ENCODE measurements around the gene LRRN2.

LRRN2 gene

DNA sequence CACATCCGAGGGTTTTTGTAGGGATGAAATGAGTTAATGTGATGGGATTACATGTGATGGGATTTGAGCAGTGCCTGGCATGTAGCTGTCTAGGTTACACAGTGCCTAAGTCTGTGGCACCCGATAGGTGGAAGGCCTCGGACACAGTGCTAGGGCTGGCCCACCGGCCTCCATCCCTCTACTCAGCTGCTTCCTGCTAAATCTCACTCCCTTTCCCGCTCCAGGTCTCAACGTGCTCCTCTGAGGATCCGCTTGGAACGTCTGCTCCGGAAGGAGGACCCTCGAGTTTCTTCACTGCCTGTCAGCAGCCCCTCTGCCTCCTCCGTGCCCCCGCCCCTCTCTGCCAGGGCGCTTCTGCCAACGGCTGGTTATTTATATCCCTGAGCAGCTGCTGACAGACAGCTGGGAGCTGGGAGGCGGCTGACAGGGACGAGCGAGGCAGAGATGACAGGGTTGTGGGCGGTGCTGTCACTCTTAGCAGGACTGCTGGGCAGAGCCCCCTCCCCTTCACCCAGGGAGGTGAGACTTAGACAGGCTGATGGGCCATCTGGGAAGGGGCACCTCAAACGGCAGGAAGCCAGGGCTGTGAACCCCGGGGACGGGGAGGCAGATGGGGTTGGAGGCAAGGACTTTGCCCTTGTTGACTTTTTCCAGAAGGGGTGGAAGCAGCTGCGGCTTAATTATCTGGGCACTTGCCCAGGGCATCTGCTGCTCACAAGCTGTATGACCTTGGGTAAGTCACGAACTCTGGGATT lies 26.6 kb upstream of the LRRN2 start:
- Histone ChIP-seq H3K9me3 (ENCODE audit: control insufficient read depth, insufficient read depth, low read length) (no peaks in the 10 kb centered on the region), H3K27me3 (ENCODE audit: control insufficient read depth, insufficient read depth, low read length) (peaks cover 79% of the 10 kb centered on the region), H3K4me1 (ENCODE audit: control insufficient read depth, insufficient read depth, low read length) (peaks cover 76% of the 10 kb centered on the region), H3K36me3 (ENCODE audit: control insufficient read depth, insufficient read depth, low read length) (no peaks in the 10 kb centered on the region), H3K9ac (ENCODE audit: low read depth, low read length) (no peak overlapping the region), H3K4me3 (ENCODE audit: low read depth, low read length) (no peak overlapping the region), H3K27ac (ENCODE audit: low read depth, low read length) (peak overlapping the region; percentile 1)

DNA sequence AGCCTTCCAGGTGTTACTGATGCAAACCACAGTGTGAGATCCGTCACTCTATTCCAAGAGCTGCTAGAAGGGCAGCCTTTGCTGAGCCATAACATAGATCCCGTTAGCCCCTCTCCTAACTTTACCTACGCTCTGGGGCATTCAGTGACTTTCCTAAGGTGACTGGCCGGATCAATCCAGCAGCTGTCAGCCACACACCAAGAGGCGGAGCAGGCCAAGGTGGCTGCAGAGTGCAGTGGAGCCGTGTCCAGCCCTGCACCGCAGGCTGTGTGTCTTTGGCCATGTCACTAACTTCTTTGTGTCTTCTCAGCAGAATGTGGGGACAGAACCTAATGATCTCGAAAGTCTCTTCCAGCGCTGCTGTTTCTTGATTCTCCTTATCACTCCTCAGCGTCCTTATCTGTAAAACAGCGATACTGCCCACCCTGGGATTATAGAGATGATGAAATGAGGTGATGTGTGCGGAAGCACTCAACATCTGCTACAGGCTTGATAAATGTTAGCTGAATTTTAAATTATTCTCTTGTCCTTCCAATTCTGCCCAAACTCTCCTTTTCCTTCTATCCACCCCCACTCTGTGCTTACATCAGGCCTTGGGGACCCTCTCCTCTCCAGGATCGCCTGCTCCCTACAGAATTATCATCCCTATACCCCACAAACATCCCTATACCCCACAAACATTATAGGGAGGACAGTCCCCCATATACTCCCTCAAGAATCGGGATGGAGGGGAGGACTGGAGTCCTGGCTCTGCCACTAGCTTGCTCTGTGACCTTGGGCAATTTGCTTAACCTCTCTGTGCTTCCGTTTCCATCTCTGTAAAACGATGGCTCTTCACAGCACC lies 25.8 kb upstream of the LRRN2 start:
- H3K4me3 ChIP-seq (ENCODE audit: low read depth, low read length): peak overlapping the region; percentile 33; the same call in 1 of the 2 replicates
- no peaks in the 10 kb centered on the region for H3K36me3 ChIP-seq (ENCODE audit: control insufficient read depth, insufficient read depth, low read length)
- peaks cover 77% of the 10 kb centered on the region for H3K27me3 ChIP-seq (ENCODE audit: control insufficient read depth, insufficient read depth, low read length)
- H3K27ac ChIP-seq (ENCODE audit: low read depth, low read length): peak overlapping the region; percentile 96
- H3K9ac ChIP-seq (ENCODE audit: low read depth, low read length): no peak overlapping the region
- peaks cover 84% of the 10 kb centered on the region for H3K4me1 ChIP-seq (ENCODE audit: control insufficient read depth, insufficient read depth, low read length)
- H3K9me3 ChIP-seq (ENCODE audit: control insufficient read depth, insufficient read depth, low read length): no peaks in the 10 kb centered on the region

DNA sequence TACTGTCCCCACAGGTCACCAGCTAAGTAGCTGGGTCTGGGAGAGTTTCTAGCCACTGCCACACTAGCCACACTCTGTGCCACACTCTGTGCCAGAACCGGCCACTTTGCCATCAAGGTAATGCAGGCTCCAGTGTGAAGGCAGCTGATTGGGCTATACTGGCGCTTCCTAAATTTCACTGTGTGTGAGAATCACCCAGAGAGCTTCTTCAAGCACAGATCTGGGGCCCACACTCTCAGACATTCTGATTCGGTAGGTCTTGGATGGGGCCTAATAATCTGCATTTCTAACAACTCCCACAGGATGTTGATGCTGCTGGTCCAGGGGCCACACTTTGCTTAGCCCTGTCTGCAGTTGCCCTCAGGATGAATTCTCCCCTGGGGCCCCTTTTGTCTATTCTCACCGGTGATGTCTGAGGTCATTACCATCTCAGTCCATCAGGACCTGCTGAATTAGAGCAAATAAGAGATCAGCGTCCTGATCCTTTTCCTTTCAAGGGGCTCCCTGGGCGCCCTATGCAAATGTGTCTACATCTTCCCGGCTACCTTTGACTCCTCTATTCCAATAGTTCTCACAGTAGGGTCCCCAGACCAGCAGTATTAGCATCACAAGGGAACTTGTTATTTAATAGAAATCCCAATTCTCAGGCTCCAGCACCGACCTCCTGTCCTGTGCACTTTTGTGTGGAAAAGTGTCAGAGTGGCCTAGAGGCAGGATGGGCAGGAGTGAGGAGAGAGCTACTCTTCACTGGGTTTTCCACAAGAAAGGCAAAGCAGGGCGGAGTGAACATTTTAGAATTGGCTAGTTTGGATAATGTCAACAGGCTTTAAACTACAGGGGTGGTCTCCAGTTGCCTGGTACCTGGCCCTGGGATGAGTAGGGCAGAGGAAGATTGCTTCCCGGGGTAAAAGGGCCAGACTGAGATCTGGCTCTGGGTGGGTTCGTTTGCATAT lies 24.7 kb upstream of the LRRN2 start:
- no peak overlapping the region for H3K9ac ChIP-seq (ENCODE audit: low read depth, low read length)
- no peaks in the 10 kb centered on the region for H3K9me3 ChIP-seq (ENCODE audit: control insufficient read depth, insufficient read depth, low read length)
- H3K4me1 ChIP-seq (ENCODE audit: control insufficient read depth, insufficient read depth, low read length): peaks cover 79% of the 10 kb centered on the region
- H3K36me3 ChIP-seq (ENCODE audit: control insufficient read depth, insufficient read depth, low read length): no peaks in the 10 kb centered on the region
- H3K27me3 ChIP-seq (ENCODE audit: control insufficient read depth, insufficient read depth, low read length): peaks cover 79% of the 10 kb centered on the region
- H3K27ac ChIP-seq (ENCODE audit: low read depth, low read length): peak overlapping the region; percentile 96
- H3K4me3 ChIP-seq (ENCODE audit: low read depth, low read length): peak overlapping the region; percentile 33; the same call in 1 of the 2 replicates

DNA sequence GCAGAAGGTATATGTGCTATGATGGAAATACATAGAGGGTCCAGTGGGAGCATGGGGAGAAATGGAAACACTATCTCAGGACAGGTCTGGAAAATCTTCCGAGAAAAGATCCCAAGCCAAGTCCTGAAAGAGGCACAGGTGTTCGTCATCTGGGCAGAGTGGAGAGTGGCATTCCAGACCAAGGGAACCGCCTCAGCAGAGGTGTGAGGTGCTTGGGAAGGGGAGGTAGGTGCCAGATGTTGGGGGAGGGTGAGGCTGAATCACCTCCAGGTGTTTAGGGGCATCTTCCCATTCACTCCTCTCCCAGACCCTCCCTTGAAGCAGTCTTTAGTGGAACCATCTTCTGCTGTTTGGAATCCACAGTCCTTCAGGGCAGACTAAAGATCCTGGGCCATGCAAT lies 23.5 kb upstream of the LRRN2 start:
- Histone ChIP-seq H3K36me3 (ENCODE audit: control insufficient read depth, insufficient read depth, low read length) (no peaks in the 10 kb centered on the region), H3K9ac (ENCODE audit: low read depth, low read length) (no peak overlapping the region), H3K4me1 (ENCODE audit: control insufficient read depth, insufficient read depth, low read length) (peaks cover 67% of the 10 kb centered on the region), H3K27ac (ENCODE audit: low read depth, low read length) (peak overlapping the region; percentile 87), H3K4me3 (ENCODE audit: low read depth, low read length) (no peak overlapping the region), H3K9me3 (ENCODE audit: control insufficient read depth, insufficient read depth, low read length) (no peaks in the 10 kb centered on the region), H3K27me3 (ENCODE audit: control insufficient read depth, insufficient read depth, low read length) (peaks cover 71% of the 10 kb centered on the region)

DNA sequence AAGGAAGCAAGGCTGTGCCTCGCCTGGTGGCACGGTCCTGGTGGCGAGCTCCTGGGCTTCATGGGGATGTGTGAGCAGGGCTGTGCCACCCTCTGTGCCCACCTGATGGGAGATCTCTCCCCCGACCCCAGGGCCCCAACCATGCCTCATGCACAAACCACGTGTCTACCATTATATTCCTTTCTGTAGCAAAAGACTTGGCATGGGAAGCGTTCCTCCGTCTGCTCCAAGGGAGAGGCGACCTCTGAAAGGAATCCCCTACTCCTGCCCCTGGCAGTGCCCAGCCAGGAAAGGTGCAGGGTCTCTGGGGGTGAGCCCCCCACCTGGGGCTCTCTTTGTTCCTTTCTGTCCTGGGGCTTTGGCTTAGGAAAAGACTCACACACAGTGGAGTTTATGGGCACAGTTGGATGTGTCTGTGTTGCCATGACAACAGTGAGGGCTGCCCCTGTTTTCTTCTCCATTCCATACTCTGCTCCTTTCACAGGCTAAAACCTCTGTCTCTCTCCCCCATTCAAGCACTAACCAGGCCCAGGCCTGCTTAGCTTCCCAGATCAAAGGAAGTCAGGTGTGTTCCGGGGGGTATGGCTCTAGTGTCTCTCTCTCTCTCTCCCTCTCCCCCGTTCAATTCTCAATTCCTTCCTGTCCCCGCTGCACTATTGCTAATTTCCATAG lies 21.4 kb upstream of the LRRN2 start:
- Histone ChIP-seq H3K4me1 (ENCODE audit: control insufficient read depth, insufficient read depth, low read length) (peaks cover 52% of the 10 kb centered on the region), H3K27me3 (ENCODE audit: control insufficient read depth, insufficient read depth, low read length) (peaks cover 51% of the 10 kb centered on the region), H3K9ac (ENCODE audit: low read depth, low read length) (no peak overlapping the region), H3K4me3 (ENCODE audit: low read depth, low read length) (no peak overlapping the region), H3K36me3 (ENCODE audit: control insufficient read depth, insufficient read depth, low read length) (no peaks in the 10 kb centered on the region), H3K9me3 (ENCODE audit: control insufficient read depth, insufficient read depth, low read length) (no peaks in the 10 kb centered on the region), H3K27ac (ENCODE audit: low read depth, low read length) (peak overlapping the region; percentile 69)

DNA sequence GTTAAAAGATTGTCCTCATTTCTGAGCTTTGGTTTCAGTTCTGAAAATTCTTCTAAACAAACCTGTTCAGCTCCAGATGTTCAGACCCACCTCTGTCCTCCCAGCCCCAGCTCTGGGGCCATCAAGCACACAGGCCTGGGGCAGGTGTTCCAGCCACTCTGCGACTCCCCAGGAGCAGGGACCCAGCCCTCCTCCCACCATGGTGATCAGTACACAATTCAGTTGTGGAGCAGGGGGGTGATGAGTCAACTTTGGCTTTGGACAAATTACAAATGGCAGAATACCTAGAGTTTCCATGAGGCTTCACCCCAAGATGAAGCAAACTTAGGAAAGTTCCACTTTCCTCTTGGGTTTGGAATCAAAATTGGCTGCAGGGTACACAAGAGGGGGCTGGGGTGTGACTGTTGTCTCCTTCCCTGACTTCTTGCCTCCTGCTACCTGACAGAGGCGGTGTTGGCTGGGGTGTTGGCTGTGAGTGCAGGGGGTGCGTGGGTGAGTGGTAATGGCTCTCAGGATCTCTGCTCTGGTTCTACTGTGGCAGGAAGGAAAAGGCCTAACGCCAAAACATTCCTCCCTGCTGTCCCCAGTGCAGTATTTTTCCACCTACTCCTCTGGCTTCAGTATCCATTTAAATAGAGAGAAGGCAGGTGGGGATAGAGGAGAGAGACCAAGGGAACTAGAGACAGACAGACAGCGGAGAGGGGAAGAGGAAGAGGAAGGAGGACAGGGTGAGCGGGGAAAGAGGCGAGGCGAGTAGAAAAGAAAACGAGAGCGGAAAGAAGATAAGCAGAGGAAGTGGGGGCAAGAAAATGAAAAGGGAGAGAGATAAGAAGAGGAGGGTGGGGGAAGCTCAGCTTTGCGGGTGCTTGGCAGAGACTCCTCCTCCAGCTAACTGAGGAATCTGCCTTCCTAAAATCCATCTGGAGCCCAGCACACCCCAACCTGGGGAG lies 20.6 kb upstream of the LRRN2 start:
- no peaks in the 10 kb centered on the region for H3K36me3 ChIP-seq (ENCODE audit: control insufficient read depth, insufficient read depth, low read length)
- peak overlapping the region; percentile 69 for H3K27ac ChIP-seq (ENCODE audit: low read depth, low read length)
- H3K9me3 ChIP-seq (ENCODE audit: control insufficient read depth, insufficient read depth, low read length): no peaks in the 10 kb centered on the region
- no peak overlapping the region for H3K9ac ChIP-seq (ENCODE audit: low read depth, low read length)
- H3K4me1 ChIP-seq (ENCODE audit: control insufficient read depth, insufficient read depth, low read length): peaks cover 44% of the 10 kb centered on the region
- H3K4me3 ChIP-seq (ENCODE audit: low read depth, low read length): no peak overlapping the region
- H3K27me3 ChIP-seq (ENCODE audit: control insufficient read depth, insufficient read depth, low read length): peaks cover 43% of the 10 kb centered on the region

DNA sequence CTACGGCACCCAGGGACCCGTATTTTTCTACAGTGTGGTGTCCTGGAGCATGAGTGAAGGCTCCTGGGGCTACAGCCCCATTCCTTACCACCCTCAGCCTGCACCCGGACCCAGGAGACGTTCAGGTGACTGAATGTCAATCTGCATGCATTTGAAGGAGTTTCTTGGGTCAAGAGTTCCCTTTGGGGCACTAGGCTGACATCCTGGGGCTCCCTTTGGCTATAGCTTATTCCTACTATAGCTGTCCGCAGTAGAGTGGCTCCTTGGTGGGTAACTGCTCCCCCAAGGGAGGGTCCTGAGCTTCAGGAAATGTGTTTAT lies 19.9 kb upstream of the LRRN2 start:
- Histone ChIP-seq H3K4me3 (ENCODE audit: low read depth, low read length) (no peak overlapping the region), H3K4me1 (ENCODE audit: control insufficient read depth, insufficient read depth, low read length) (peaks cover 37% of the 10 kb centered on the region), H3K36me3 (ENCODE audit: control insufficient read depth, insufficient read depth, low read length) (no peaks in the 10 kb centered on the region), H3K27ac (ENCODE audit: low read depth, low read length) (no peak overlapping the region), H3K9me3 (ENCODE audit: control insufficient read depth, insufficient read depth, low read length) (no peaks in the 10 kb centered on the region), H3K27me3 (ENCODE audit: control insufficient read depth, insufficient read depth, low read length) (peaks cover 39% of the 10 kb centered on the region), H3K9ac (ENCODE audit: low read depth, low read length) (no peak overlapping the region)

DNA sequence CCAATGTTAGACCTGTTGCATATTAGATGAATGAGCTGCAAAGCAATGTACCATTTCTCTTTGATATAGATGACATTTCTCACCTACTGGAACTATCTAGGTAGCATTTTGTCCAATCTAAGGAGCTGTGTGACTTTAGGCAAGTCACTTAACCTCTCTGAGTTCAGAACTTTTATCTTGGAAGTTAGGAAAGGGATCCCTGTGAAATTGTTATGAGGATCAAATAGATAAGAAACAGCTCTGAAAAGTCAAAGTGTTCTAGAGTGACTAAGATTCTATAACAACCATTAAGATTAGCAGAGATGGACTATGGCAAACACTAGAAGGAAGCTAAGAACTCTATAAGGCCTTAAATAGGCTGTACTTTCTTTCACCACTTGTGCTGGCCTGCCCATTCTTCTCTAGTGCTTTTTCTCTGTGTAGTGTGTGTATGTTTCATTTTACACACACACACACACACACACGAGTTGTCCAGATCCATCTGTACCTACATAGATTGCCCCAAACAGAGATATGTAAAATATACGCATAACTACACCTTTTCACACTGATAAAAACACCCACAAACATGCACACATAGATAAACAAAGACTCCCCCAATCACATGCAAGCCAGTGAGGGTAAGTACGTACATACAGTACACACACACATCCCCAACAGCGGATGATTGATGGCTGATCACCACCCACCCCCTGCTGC lies 19.4 kb upstream of the LRRN2 start:
- H3K9me3 ChIP-seq (ENCODE audit: control insufficient read depth, insufficient read depth, low read length): no peaks in the 10 kb centered on the region
- no peak overlapping the region for H3K27ac ChIP-seq (ENCODE audit: low read depth, low read length)
- H3K9ac ChIP-seq (ENCODE audit: low read depth, low read length): no peak overlapping the region
- no peak overlapping the region for H3K4me3 ChIP-seq (ENCODE audit: low read depth, low read length)
- H3K4me1 ChIP-seq (ENCODE audit: control insufficient read depth, insufficient read depth, low read length): peaks cover 33% of the 10 kb centered on the region
- H3K27me3 ChIP-seq (ENCODE audit: control insufficient read depth, insufficient read depth, low read length): peaks cover 38% of the 10 kb centered on the region
- H3K36me3 ChIP-seq (ENCODE audit: control insufficient read depth, insufficient read depth, low read length): no peaks in the 10 kb centered on the region

DNA sequence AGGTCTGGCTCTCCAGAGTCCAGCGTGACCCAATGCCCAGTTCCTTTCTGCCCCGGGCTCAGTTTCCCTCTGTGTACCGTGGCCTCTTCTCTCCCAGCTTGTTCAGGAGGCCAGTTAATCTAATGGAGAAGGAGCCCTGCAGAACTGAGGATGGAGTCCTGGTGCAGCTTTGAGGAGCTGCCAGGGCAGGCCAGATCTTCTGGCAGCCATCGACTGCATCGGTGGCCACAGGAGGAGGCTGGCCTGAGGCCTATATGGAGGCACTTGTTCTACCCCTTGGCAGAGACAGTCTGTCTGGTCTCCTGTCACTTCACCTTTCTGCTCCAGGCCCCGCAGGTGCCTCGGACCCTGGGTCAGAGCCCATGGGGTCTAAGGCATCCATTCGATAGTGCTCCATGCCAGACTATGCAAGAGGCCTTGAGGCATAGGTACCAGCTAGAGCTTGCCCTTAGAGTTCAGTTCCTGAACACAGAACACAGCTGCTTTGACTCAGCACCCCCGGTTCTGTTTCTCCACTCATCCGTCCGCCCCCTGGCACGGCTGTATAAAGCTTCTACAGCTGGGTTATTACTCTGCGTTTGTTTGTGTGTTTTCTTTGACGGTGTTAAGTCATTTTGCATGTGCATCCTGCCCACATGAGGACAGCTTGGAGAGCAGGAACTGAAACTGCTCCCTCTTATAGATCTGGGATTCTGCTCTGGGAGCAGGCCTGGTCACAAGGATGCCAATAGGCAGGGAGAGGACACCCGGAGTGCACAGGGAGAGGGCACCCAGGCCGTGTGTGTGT lies 18.5 kb upstream of the LRRN2 start:
- Histone ChIP-seq H3K27me3 (ENCODE audit: control insufficient read depth, insufficient read depth, low read length) (peaks cover 29% of the 10 kb centered on the region), H3K9ac (ENCODE audit: low read depth, low read length) (no peak overlapping the region), H3K9me3 (ENCODE audit: control insufficient read depth, insufficient read depth, low read length) (no peaks in the 10 kb centered on the region), H3K4me3 (ENCODE audit: low read depth, low read length) (no peak overlapping the region), H3K27ac (ENCODE audit: low read depth, low read length) (no peak overlapping the region), H3K36me3 (ENCODE audit: control insufficient read depth, insufficient read depth, low read length) (no peaks in the 10 kb centered on the region), H3K4me1 (ENCODE audit: control insufficient read depth, insufficient read depth, low read length) (peaks cover 24% of the 10 kb centered on the region)

Measured in HUES48 (cell line).